Heart left ventricle (tissue), 13 donors: ENCODE data around the gene NUCB2.

Source experiments
- POLR2A ChIP-seq, 2 donors: fragments of 450-650 bp; IDR thresholded peaks; one replicate each; pipeline ENCODE4 v1.6.1; 2017; ENCODE audit warnings: antibody characterized with exemption in 2 of 2, mild to moderate bottlenecking in 2 of 2, moderate library complexity in 2 of 2
- TF ChIP-seq, protein P1 (sequence below), 12 donors: fragments of 200-600 bp; sonication (generic) in 4 of 12; IDR thresholded peaks; one replicate each; pipeline versions ENCODE4 v1.5.0 to v1.8.0; 2018 to 2022; ENCODE audit warnings: antibody characterized with exemption in 12 of 12, mild to moderate bottlenecking in 5 of 12
- donor health status: ischemic (EF 13 %, LVEDD 7.1; RV severe dilation, severe dysfunction).
- donor health status: DM: no; HTN: yes; CAD: no.
- donor health status: DM: no; HTN: no; CAD: no.
- donor health status: ischemic (EF 25% LVEDD 6.9; RV normal size, moderate dysfunction).
- donor health status: ischemic (EF 25% LVEDD 5.7; RV mildly dilated, moderate dysfunction).
- donor health status: ischemic (EF 35%, LVEDD 5.7; RV mildly dilated, moderate dysfunction).
- donor health status: nonischemic (EF 11% LVEDD 7.7; RV severe dilation, severe dysfunction).
- donor health status: DM: yes; HTN: yes; CAD: no.
- donor health status: PGD.
- donor health status: ischemic (EF 29% LVEDD 5.4; RV normal size, mild dysfunction).
- donor health status: nonischemic (EF 23%, LVEDD 6.1; RV moderate dilation, normal function).

DNA sequence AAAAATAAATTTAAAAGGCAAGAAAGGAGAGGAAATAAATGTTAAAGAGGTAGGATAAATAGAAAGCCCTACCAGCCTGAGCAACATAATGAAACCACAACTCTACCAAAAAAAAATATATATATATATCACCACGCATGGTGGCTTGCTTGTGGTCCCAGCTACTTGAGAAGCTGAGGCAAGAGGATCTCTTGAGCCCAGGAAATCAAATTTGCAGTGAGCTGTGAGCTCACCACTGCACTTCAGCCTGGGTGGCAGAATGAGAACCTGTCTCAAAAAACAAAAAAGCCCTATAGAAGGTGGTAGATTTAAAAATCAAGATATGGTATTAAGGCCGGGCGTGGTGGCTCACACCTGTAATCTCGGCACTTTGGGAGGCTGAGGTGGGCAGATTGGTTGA, 10.5 kb downstream of the NUCB2 start:
- TF ChIP-seq, protein P1, sequence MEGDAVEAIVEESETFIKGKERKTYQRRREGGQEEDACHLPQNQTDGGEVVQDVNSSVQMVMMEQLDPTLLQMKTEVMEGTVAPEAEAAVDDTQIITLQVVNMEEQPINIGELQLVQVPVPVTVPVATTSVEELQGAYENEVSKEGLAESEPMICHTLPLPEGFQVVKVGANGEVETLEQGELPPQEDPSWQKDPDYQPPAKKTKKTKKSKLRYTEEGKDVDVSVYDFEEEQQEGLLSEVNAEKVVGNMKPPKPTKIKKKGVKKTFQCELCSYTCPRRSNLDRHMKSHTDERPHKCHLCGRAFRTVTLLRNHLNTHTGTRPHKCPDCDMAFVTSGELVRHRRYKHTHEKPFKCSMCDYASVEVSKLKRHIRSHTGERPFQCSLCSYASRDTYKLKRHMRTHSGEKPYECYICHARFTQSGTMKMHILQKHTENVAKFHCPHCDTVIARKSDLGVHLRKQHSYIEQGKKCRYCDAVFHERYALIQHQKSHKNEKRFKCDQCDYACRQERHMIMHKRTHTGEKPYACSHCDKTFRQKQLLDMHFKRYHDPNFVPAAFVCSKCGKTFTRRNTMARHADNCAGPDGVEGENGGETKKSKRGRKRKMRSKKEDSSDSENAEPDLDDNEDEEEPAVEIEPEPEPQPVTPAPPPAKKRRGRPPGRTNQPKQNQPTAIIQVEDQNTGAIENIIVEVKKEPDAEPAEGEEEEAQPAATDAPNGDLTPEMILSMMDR (IDR thresholded peaks at IDR 0.05): no peak
- TF ChIP-seq POLR2A (IDR thresholded peaks at IDR 0.05): no peak
